Measurements from ENCODE around the gene PROP1.
"Not testable (repeated sequence)": the region's sequence is repeated elsewhere in the genome, so short reads cannot be mapped to it uniquely, and the experiment has no call there.

The PROP1 gene

DNA sequence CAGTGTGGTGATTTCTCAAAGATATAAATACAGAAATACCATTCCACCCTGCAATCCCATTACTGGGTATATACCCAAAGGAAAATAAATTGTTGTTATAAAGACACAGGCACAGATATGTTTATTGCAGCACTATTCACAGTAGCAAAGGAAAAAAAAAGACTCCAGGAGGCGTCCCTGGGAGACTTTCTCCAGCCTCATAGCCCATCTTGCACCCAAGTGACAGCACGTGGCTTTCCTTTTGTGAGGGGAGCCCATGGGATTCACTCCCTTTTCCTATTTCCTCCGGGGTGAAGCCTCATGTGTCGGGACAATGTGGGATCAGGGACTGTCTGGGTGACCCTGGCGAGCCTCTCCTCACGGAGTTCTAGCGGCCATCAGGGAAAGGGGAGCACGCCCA, 18.4 kb downstream of the PROP1 start:
- not testable (repeated sequence) for H3K4me1 ChIP-seq (ENCODE audit: control insufficient read depth, insufficient read depth, low read length); H3K36me3 ChIP-seq (ENCODE audit: control insufficient read depth, insufficient read depth, low read length); H3K9me3 ChIP-seq (ENCODE audit: control insufficient read depth, low read length); H3K4me3 ChIP-seq (ENCODE audit: low read length); H3K9ac ChIP-seq (ENCODE audit: low read length)
- H3K27me3 ChIP-seq (ENCODE audit: control insufficient read depth, insufficient read depth, low read length) = peaks cover 13% of the 10 kb centered on the region

DNA sequence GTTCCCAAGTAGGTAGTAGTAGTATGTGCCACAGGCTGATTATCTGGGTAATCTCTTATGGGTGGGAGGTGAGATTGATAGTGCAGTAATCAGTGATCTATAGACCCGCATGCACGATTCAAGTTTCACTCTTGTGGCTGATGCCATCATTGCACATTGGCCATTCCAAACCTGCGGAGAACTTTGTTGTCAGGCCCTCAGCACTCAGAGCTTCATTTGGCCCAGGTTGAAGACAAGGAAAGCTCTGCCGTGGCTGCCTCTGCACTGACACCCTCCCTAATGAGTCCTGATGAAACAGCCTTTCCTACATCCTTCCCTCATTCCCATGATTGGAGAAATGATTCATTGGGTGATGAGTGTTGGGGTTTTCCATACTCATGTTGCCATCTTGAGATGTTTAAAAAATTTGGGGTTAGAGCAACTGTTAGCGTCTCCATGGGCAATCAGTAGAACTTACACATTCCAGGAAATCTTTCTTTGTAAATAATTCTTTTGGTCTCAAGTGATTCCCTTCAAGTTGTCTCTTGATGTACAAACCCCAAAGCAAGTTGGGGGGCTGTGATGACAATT, 22.9 kb downstream of the PROP1 start:
- Histone ChIP-seq H3K4me1 (ENCODE audit: control insufficient read depth, insufficient read depth, low read length) (no peaks in the 10 kb centered on the region), H3K9ac (ENCODE audit: low read length) (no peak overlapping the region), H3K9me3 (ENCODE audit: control insufficient read depth, low read length) (no peaks in the 10 kb centered on the region), H3K27me3 (ENCODE audit: control insufficient read depth, insufficient read depth, low read length) (no peaks in the 10 kb centered on the region), H3K36me3 (ENCODE audit: control insufficient read depth, insufficient read depth, low read length) (no peaks in the 10 kb centered on the region), H3K4me3 (ENCODE audit: low read length) (no peak overlapping the region)

DNA sequence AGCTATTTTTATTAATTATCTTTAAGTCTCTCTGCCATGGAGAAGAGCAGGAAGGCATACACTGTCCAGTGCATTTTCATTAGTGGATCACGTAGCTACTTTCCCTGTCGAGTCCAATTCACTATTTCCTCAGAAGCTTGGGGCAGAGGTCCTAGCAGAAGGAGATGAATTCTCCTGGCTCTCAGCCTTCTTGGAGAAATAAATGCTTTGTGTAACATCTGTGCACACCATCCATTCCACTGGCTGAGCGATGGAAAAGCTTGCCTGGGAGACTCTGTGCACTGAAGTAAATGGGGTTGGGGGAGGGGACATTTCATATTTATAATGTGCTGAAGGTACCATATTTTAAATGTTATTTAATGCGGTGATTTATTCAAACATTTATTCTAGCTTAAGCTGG, 23.4 kb downstream of the PROP1 start:
- no peaks in the 10 kb centered on the region for H3K27me3 ChIP-seq (ENCODE audit: control insufficient read depth, insufficient read depth, low read length)
- H3K9ac ChIP-seq (ENCODE audit: low read length) = no peak overlapping the region
- no peaks in the 10 kb centered on the region for H3K36me3 ChIP-seq (ENCODE audit: control insufficient read depth, insufficient read depth, low read length)
- H3K4me1 ChIP-seq (ENCODE audit: control insufficient read depth, insufficient read depth, low read length) = no peaks in the 10 kb centered on the region
- no peaks in the 10 kb centered on the region for H3K9me3 ChIP-seq (ENCODE audit: control insufficient read depth, low read length)
- H3K4me3 ChIP-seq (ENCODE audit: low read length) = no peak overlapping the region

DNA sequence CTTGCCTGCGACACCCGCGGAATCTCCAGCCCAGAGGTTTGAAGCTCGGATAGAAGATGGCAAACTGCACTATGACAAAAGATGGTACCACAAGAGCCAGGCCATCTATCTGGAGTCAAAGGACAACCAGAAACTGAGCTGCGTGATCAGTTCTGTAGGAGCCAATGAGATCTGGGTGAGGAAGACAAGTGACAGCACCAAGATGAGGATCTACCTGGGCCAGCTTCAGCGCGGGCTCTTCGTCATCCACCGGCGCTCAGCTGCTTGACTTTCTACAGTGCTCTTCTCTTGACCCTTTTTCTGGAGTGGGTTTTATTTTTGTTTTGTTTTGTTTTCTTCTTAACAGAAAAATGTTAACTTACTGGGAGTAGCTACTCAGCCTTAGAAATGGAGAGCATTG, 24.0 kb downstream of the PROP1 start:
- H3K27me3 ChIP-seq (ENCODE audit: control insufficient read depth, insufficient read depth, low read length); H3K9me3 ChIP-seq (ENCODE audit: control insufficient read depth, low read length); H3K4me1 ChIP-seq (ENCODE audit: control insufficient read depth, insufficient read depth, low read length); H3K9ac ChIP-seq (ENCODE audit: low read length); H3K4me3 ChIP-seq (ENCODE audit: low read length); H3K36me3 ChIP-seq (ENCODE audit: control insufficient read depth, insufficient read depth, low read length): not testable (repeated sequence)

DNA sequence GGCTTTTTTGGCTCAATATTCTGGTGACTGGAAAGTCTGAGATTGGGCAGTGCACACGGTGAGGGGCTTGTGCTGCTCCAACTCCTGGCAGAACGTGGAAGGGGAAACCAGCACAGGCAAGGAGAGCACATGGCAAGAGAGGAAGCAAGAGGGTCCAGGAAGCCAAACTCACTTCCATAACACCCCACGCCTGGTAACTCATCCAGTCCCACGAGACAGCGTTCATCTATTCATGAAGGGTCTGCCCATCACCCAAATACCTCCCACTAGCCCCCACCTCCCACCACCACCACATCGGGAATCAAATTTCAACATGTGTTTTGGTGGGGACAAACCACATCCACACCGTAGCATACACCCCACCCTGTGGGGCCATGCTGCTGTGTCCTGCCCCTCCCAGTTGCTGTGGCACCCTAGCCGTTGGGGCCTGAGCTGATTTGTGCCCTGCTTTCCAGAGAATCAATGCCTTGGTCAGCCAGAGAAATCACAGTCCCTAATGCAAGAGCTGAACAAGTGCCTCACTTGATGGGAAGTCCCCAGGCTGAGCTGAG, 27.3 kb downstream of the PROP1 start:
- Histone ChIP-seq H3K36me3 (ENCODE audit: control insufficient read depth, insufficient read depth, low read length) (no peaks in the 10 kb centered on the region), H3K27me3 (ENCODE audit: control insufficient read depth, insufficient read depth, low read length) (no peaks in the 10 kb centered on the region), H3K9ac (ENCODE audit: low read length) (no peak overlapping the region), H3K4me3 (ENCODE audit: low read length) (no peak overlapping the region), H3K4me1 (ENCODE audit: control insufficient read depth, insufficient read depth, low read length) (no peaks in the 10 kb centered on the region), H3K9me3 (ENCODE audit: control insufficient read depth, low read length) (no peaks in the 10 kb centered on the region)

DNA sequence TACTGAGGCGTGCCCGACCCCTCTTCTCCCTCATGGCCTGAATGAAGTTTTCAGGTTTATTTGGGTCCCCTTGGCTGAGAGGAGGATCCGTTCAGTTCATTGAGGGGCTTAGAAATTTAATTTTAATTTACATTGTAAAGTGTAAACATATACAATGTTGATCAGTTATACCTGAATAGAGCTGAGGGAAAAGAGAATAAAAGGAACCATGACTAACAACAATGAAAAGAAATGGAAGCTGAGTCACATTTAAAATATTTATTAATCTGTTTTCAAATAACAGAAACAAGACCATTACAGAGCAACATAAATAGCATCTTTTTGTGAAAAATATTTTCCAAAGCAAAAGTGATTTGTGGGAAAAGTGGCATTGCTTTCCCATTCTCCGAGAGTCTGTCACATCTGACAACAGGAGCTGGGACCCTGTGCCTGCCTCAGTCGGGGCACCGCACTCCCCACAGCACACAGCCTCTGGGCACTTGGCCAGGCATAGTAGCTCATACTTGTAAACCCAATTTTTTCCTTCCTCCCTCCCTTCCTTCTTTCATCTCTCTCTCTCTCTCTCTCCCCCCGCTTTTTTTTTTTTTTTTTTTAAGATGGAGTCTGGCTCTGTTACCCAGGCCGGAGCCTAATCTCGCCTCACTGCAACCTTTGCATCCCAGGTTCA, 28.7 kb downstream of the PROP1 start:
- Histone ChIP-seq H3K9ac (ENCODE audit: low read length) (no peak overlapping the region), H3K4me3 (ENCODE audit: low read length) (no peak overlapping the region), H3K4me1 (ENCODE audit: control insufficient read depth, insufficient read depth, low read length) (no peaks in the 10 kb centered on the region), H3K27me3 (ENCODE audit: control insufficient read depth, insufficient read depth, low read length) (no peaks in the 10 kb centered on the region), H3K36me3 (ENCODE audit: control insufficient read depth, insufficient read depth, low read length) (no peaks in the 10 kb centered on the region), H3K9me3 (ENCODE audit: control insufficient read depth, low read length) (no peaks in the 10 kb centered on the region)

DNA sequence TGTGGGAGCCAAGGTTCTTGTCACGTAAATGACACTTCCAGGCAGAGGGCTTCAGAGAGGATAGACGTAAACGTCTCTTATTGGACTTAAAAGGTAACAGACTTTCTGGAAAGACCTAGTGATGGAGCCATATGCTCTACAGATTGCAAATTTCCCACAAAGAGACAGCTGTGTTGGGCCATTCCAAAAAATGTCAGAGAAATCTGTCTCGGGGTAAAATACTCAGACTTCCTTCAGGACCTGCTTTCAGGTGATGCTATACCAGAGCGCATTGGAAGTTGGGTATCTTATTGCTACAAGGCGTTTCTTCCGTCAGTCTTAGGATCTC, 29.2 kb downstream of the PROP1 start:
- Histone ChIP-seq H3K9me3 (ENCODE audit: control insufficient read depth, low read length) (no peaks in the 10 kb centered on the region), H3K9ac (ENCODE audit: low read length) (no peak overlapping the region), H3K36me3 (ENCODE audit: control insufficient read depth, insufficient read depth, low read length) (no peaks in the 10 kb centered on the region), H3K4me1 (ENCODE audit: control insufficient read depth, insufficient read depth, low read length) (no peaks in the 10 kb centered on the region), H3K4me3 (ENCODE audit: low read length) (no peak overlapping the region), H3K27me3 (ENCODE audit: control insufficient read depth, insufficient read depth, low read length) (no peaks in the 10 kb centered on the region)

DNA sequence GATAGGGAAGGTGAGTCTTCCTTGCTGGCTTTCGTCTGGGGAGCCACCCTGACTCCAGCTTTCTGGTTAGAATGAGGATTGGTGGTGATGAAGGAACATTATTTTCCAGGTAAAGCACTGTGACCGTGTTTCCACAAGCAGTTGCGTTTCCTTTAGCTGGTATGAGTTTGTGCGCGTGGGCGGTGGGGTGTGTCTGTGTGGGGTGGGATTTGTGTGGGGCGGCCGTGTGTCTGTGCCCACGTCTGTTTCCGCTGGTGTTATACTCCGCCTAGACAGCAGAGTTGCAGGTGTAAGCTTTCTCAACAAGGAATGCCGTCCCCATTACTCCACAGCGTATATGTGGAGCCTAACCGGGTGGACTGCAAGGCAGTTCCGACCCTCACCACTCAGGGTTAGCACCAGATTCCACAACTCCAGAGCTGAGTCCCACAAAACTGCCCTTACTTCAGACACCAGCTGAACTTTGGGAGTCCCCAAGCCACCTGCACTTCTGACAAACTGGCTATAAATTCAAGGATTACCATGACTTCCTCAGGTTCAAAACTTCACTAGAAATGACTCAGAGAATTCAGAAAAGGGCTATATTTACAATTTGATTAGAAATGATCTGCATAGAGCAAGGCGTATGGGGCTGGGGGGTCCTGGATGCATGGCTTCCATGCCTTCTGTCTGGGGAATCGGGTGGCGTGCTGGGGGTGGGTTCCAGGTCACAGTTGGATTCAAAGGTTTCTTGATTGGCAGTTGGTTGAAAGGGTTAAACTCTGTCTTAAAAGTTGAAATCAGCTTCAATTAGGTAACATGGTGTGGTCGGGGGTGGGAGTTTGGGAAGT, 29.8 kb downstream of the PROP1 start:
- Histone ChIP-seq H3K9me3 (ENCODE audit: control insufficient read depth, low read length) (no peaks in the 10 kb centered on the region), H3K9ac (ENCODE audit: low read length) (no peak overlapping the region), H3K4me1 (ENCODE audit: control insufficient read depth, insufficient read depth, low read length) (no peaks in the 10 kb centered on the region), H3K36me3 (ENCODE audit: control insufficient read depth, insufficient read depth, low read length) (no peaks in the 10 kb centered on the region), H3K27me3 (ENCODE audit: control insufficient read depth, insufficient read depth, low read length) (no peaks in the 10 kb centered on the region), H3K4me3 (ENCODE audit: low read length) (no peak overlapping the region)

DNA sequence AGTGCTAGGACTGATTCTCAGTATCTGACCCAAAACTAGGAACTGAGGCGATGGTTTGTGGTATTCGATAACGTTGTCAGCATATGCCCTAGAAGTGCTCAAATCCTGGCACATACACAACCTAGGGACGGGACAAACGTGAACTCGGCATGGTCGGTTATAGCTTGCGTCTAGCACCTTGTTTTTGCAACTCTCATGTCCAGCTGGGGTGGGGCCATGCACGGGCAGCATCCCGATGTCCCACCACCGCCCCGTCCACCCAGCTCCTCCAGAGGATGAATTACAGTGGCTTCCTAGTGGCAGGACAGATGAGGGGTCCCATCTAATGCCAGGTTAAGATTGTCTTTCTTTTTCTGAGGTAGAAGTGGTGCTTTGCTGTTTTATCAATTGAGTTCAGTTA, 31.6 kb downstream of the PROP1 start:
- no peaks in the 10 kb centered on the region for H3K36me3 ChIP-seq (ENCODE audit: control insufficient read depth, insufficient read depth, low read length)
- no peak overlapping the region for H3K9ac ChIP-seq (ENCODE audit: low read length)
- H3K4me1 ChIP-seq (ENCODE audit: control insufficient read depth, insufficient read depth, low read length) = no peaks in the 10 kb centered on the region
- H3K27me3 ChIP-seq (ENCODE audit: control insufficient read depth, insufficient read depth, low read length) = no peaks in the 10 kb centered on the region
- no peak overlapping the region for H3K4me3 ChIP-seq (ENCODE audit: low read length)
- no peaks in the 10 kb centered on the region for H3K9me3 ChIP-seq (ENCODE audit: control insufficient read depth, low read length)

DNA sequence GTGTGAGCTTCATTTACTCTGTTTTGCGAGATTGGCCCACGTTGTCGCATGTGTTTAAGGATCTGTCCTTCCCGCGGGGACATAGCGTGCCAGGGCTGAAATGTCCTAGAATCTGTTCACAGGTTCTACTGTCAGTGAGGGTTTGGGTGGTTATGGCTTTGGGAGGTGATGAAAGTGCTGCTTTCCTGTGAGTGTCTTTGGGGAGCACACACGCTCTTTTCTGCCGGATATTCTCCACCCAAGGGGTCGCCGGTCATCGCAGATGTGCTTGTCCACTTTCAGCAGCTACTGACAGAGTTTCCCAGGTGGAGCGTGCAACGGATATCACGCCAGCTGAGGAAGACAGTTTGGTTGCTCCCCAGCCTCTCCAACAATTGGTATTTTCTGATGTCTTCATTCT, 32.1 kb downstream of the PROP1 start:
- H3K9ac ChIP-seq (ENCODE audit: low read length) = no peak overlapping the region
- no peaks in the 10 kb centered on the region for H3K9me3 ChIP-seq (ENCODE audit: control insufficient read depth, low read length)
- H3K4me1 ChIP-seq (ENCODE audit: control insufficient read depth, insufficient read depth, low read length) = no peaks in the 10 kb centered on the region
- H3K36me3 ChIP-seq (ENCODE audit: control insufficient read depth, insufficient read depth, low read length) = no peaks in the 10 kb centered on the region
- H3K4me3 ChIP-seq (ENCODE audit: low read length) = no peak overlapping the region
- no peaks in the 10 kb centered on the region for H3K27me3 ChIP-seq (ENCODE audit: control insufficient read depth, insufficient read depth, low read length)

DNA sequence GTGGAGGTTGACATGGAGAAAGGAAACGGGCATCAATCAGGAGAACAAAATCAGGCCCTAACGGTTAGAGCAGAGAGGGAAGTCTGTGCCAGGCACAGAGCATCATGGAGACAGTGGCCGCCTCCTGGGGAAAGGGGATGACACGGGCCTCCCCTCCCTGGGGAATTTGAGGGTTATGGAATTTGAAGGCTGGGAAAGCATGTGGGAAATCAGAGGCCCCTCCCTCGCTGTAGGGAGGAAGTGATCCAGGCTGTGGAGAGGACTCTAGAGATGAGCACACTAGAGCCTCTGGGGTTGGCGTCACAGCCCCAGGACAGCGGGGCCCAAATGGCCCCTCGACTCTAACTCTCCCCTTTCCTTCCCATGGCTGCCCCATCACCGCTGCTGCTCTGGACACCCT, 36.7 kb downstream of the PROP1 start:
- H3K4me1 ChIP-seq (ENCODE audit: control insufficient read depth, insufficient read depth, low read length) = no peaks in the 10 kb centered on the region
- H3K36me3 ChIP-seq (ENCODE audit: control insufficient read depth, insufficient read depth, low read length) = no peaks in the 10 kb centered on the region
- H3K9me3 ChIP-seq (ENCODE audit: control insufficient read depth, low read length) = no peaks in the 10 kb centered on the region
- no peaks in the 10 kb centered on the region for H3K27me3 ChIP-seq (ENCODE audit: control insufficient read depth, insufficient read depth, low read length)
- H3K4me3 ChIP-seq (ENCODE audit: low read length) = no peak overlapping the region
- no peak overlapping the region for H3K9ac ChIP-seq (ENCODE audit: low read length)

DNA sequence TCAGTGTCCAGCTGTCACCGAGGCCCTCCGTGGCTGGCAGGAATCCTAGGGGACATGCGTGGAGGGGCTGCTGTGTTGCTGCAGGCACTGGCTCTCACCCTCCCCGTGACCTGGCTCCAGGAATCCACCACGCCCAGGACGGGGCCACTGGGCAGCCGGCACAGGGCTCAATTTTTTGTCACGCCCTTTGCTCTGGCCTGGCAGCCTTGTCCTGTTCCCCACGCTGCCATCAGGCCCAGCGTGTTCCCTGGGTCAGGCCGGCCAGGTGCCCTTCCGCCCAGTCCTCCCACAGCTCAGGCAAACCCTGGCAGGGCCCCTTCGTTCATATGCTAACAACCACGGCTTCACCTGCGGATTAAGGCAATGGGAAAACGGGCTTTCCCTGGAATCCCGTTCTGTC, 37.3 kb downstream of the PROP1 start:
- H3K36me3 ChIP-seq (ENCODE audit: control insufficient read depth, insufficient read depth, low read length) = no peaks in the 10 kb centered on the region
- no peaks in the 10 kb centered on the region for H3K27me3 ChIP-seq (ENCODE audit: control insufficient read depth, insufficient read depth, low read length)
- no peaks in the 10 kb centered on the region for H3K4me1 ChIP-seq (ENCODE audit: control insufficient read depth, insufficient read depth, low read length)
- no peak overlapping the region for H3K9ac ChIP-seq (ENCODE audit: low read length)
- H3K9me3 ChIP-seq (ENCODE audit: control insufficient read depth, low read length) = no peaks in the 10 kb centered on the region
- no peak overlapping the region for H3K4me3 ChIP-seq (ENCODE audit: low read length)

All from mucosa of stomach (tissue), 1 donor.